ENCODE measurements around the gene KATNIP.

GRCh38 chr16:27599606-27600005, 49.7 kb downstream of the KATNIP start:
- TF ChIP-seq CTCF (conservative IDR thresholded peaks at IDR 0.05; ENCODE audit: low read depth, low read length) (no peak), EZH2 (IDR thresholded peaks at IDR 0.05; ENCODE audit: low read length, unreplicated experiment) (no peak), EZH2phosphoT487 (IDR thresholded peaks at IDR 0.05; ENCODE audit: borderline replicate concordance, low read length) (no peak)
